Articular chondrocyte of knee joint (primary cell): Measurements from ENCODE around the gene CCL25. TPM values are rescaled to one million over a fixed set of nuclear protein-coding genes. Genes with fewer than 3 reads are reported as not detected.

Source experiments
- total RNA-seq: library from RNA; depleted of rRNA; stranded (reverse); fragments of >200 nt; gene quantifications from 2 replicates; pipeline ENCODE4 v1.2.3, GENCODE V29; 2012

CCL25 gene, protein sequence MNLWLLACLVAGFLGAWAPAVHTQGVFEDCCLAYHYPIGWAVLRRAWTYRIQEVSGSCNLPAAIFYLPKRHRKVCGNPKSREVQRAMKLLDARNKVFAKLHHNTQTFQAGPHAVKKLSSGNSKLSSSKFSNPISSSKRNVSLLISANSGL
- total RNA-seq, result 0.32 TPM in 1 of 2 replicates, not detected in the other

DNA sequence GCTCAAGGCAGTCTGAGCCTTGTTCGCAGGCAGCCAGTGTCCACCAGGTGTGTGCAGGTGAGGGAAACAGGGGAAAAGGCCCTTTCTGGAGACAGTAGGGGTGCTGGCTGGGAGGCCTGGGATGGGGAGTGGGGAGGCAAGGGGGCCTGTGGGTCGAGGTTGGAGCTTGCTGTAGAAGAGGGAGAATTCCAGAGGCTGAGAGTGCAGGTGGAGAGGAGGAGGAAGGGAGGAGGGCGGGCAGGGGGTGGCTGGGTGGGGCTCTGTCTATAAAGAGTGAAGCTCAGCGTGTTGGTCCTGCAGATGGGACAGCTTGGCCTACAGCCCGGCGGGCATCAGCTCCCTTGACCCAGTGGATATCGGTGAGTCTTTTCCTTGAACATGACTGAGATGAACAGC, at the start of gene CCL25:
CCL25 (plus strand) TSS at position 297 of the 396 bp plus-strand sequence. CDS start 290 bp downstream, outside the sequence.

GRCh38 chr19:8005534-8006256, 46.9 kb upstream of the CCL25 start, which contains the start of gene ELAVL1:
Gene ELAVL1 (minus strand): TSS chr19:8005641. CDS start chr19:7991815, 13,826 bp downstream.

Other genes with a start within 250 kb of the CCL25 start
- gene EVI5L, start 222.5 kb upstream of the CCL25 start, total RNA-seq, result 14.4 and 14.5 TPM in 2 replicates
- gene PRR36, start 178.4 kb upstream of the CCL25 start, total RNA-seq, result not detected in 2 replicates
- gene LRRC8E, start 164.2 kb upstream of the CCL25 start, total RNA-seq, result 6.1 and 7.8 TPM in 2 replicates
- gene MAP2K7, start 148.9 kb upstream of the CCL25 start, total RNA-seq, result 9.5 and 9.7 TPM in 2 replicates
- 0.26 and 0.76 TPM in 2 replicates for gene TGFBR3L, start 137.9 kb upstream of the CCL25 start, total RNA-seq
- 23.7 and 25.9 TPM in 2 replicates for gene SNAPC2, start 132.4 kb upstream of the CCL25 start, total RNA-seq
- 1.1 and 1.3 TPM in 2 replicates for gene CTXN1, start 126.6 kb upstream of the CCL25 start, total RNA-seq
- gene TIMM44, start 109.1 kb upstream of the CCL25 start, total RNA-seq, result 39.9 and 48.3 TPM in 2 replicates
- gene ELAVL1, start 47.1 kb upstream of the CCL25 start, total RNA-seq, result 27.3 and 30.7 TPM in 2 replicates
- gene FBN3, start 96.8 kb downstream of the CCL25 start, total RNA-seq, result not detected in 2 replicates
- gene CERS4, start 156.6 kb downstream of the CCL25 start, total RNA-seq, result 20.6 and 28.9 TPM in 2 replicates